SKM-1 (cell line): ENCODE data around the gene RAI14.
A peak's percentile ranks its signal among the peaks of the same experiment; 100 is the strongest.
"Not testable (repeated sequence)": the region's sequence is repeated elsewhere in the genome, so short reads cannot be mapped to it uniquely, and the experiment has no call there.

Experiments
- DNase-seq: peaks from one replicate; lab custom pipeline; 2025; ENCODE audit not compliant: unreplicated experiment; lab: John Stamatoyannopoulos, UW

RAI14 gene

DNA sequence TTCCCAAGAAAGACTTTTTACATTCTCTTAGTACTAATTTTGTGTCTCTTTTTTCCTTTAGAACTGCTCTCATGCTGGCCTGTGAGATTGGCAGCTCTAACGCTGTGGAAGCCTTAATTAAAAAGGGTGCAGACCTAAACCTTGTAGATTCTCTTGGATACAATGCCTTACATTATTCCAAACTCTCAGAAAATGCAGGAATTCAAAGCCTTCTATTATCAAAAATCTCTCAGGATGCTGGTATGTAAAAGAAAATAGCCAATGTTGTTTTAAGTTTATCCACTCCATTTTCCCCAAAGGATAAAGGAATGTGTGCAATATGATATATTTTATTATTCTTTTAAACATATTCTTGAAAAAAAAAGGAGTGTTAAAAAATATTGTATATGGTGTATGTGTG is 155.6 kb downstream of the RAI14 start:
- no peak for DNase-seq

- DNase-seq: no peak
These were observed 157.4 kb downstream of the RAI14 start for GRCh38 chr5:34813509-34813908.

DNA sequence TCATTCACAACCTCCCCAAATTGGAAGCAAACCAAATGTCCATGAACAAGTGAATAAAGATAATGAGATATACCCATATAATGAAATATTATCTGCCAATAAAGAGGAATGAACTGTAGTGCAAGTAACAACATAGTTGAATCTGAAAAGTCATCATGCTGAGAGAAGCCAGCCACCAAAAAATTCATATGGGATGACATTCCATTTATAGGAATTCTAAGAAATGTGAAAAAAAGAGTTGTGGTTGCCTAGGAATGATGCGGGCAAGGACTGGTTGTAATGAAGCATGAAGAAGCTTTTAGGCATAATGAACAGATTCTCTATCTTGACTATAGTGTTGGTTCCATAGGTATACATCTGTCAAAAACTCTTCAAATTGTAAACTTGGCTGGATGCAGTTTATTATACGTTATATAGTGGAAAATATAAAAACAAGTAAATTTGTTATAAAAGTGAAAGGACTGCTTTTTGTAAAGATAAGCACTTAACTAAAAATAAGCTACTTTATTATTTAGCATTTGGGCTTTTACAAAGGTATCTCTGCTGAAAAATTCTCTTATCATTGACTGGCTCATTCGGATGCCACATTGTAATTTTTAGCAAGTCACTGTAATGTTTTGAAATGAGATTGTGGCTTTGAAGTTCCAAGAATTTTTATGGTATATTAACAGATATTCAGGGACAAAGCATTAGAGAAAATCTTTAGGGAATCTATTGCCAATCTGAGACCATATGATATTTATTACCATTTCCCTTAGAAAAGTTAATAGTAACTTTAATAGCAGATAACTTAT is 161.6 kb downstream of the RAI14 start:
- no peak for DNase-seq

DNA sequence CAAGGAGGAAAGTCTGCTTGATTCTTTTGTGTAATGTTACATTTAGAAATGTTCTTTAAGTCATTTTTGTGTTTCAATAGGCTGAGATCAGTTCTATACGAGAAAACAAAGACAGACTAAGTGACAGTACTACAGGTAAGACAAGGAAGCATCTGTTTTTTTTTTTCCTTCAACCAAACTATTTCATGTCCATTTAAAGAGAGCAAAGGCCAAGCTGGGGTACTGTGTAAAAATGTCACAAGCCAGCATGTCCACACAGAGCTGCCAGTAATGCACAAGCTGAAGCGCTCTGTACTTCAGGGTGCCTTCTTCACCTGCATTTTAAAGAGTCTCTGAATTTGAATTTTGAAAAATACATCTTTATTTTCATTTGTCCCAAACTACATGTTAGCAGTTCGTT is 162.6 kb downstream of the RAI14 start:
- no peak for DNase-seq

- DNase-seq: no peak
These were observed 164.5 kb downstream of the RAI14 start for GRCh38 chr5:34820593-34820992.

- DNase-seq: no peak
These were observed 167.0 kb downstream of the RAI14 start for GRCh38 chr5:34822956-34823715.

- no peak for DNase-seq
These were observed 170.2 kb downstream of the RAI14 start for GRCh38 chr5:34826347-34826746.

- no peak for DNase-seq
These were observed 171.7 kb downstream of the RAI14 start for GRCh38 chr5:34827588-34828506.

- not testable (repeated sequence) for DNase-seq
These were observed 174.7 kb downstream of the RAI14 start for GRCh38 chr5:34830827-34831226.

DNA sequence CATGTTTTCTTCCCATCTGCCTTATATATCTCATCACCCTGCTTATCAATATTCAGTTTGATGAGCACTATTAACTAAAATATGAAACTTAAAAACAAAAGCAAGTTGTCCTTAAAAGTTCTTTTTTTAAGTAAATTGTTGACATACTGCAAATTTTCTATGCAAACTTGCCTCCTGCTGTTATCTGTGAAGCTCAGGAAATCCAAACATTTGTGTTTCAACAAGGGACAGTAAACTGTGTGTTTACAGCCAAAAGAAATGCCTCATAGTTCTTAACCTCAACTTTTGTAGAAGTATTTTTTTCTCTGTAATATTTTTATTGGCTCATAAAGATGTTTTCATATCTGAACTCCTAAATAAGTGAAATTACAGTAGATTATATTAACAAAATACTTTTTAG is 175.2 kb downstream of the RAI14 start:
- no peak for DNase-seq

DNA sequence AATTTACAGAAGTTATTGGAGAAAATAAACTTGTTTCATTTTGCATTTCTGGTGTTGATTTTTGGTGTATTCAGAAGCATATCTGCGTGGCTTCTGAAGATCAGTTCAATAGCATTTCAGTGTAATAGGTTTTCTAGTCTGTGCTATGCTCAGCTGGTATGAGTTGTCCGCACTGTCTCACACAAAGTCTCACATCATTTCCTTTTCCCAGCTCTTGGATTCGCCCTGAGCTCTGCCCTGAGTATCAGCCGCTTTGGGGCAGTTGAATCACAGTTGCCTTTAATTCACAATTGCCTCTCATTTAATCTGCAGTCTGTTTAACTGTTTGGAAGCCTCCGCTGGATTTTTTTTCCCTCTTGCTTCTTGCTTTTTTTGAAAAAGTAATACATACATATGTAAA is 176.4 kb downstream of the RAI14 start:
- no peak for DNase-seq

DNA sequence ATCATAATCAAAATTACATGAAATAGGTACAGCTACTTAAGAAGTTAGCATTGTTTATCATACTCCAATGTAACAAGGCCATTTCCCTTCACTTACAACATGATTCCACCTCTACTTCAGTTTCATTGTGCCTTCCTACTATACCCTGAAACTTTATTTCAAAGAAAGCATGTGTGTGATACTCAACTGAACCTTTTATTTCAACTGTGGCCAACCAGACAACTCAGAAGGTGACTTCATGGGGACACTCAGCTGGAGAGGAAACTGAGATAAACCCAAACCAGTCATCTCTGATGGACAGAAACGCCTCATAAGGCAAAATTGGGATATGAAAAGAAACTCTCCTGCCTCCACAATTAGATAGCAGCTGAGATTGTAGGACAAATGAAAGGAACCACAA is 177.0 kb downstream of the RAI14 start:
- no peak for DNase-seq

- no peak for DNase-seq
These were observed 178.1 kb downstream of the RAI14 start for GRCh38 chr5:34833976-34834793.

GRCh38 chr5:34834794-34835089 is 178.6 kb downstream of the RAI14 start:
- DNase-seq: no peak

- no peak for DNase-seq
These were observed 179.5 kb downstream of the RAI14 start for GRCh38 chr5:34835664-34836063.

DNA sequence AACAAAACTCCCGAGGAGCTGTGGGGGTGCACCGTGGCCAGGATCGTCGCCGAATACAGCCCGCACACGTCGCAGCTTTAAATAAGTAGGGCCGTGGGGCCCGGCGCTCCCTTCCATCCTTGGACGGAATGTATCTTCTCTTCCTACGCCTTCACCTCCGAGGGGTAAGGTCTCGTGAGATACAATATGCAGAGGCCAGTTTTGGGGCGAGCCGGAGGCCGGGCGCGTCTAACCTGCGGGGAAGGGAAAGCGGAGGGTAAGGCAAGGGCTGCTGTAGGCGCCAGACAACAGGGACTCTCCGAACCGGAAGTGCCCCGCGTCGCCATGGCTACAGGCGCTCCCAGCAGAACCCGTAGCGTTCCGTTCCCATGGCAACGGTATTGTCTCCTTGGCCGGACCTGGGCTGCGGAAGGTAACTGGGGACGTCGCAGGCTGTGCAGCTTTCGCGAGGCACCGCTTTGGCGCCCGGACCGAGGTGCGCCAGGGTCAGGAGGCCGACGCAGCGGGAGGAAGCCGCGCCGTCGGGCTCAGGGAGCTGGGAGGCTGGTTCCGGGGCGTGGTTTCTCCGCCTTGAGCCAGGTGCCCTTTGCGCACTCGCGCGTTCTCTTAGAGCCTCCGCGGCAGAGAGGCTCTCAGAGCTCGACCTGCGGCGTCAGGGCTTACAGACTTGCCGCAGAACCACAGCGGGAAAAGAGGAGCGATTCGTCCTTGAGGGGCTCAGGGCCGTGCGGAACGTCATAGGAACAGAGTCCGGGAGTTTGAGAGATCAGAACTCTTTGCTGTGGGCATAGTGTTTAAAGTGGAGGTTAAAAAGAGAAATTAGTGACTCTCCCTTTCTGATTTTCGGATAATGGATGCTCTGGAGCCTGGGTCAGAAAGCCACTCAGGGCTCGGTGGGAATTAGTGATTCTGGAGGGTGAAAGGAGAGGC is 182.9 kb downstream of the RAI14 start, which contains the start of gene TTC23L:
TTC23L (plus strand) TSS at position 380 of the 930 bp plus-strand sequence. CDS start 1,508 bp downstream, outside the sequence.
- DNase-seq: peak; percentile 65

GRCh38 chr5:34841816-34842215 is 185.7 kb downstream of the RAI14 start:
- no peak for DNase-seq

DNA sequence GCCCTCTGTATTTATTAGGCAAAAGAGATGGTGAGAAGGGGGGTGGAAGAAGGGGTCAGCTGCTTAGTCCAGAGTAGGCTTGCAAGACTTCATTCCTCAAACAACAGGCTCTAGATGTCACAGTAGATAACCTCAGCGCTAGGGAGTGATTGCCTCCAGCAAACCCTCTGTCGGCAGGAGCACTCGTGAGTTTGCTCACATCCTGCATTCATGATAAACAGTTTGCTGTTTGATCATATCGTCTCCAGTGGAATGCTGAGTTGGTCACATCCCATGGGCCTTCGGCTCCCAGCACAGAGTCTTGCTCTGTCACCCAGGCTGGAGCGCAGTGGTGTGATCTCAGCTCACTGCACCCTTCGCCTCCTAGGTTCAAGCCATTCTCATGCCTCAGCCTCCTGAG is 186.4 kb downstream of the RAI14 start:
- DNase-seq: no peak

DNA sequence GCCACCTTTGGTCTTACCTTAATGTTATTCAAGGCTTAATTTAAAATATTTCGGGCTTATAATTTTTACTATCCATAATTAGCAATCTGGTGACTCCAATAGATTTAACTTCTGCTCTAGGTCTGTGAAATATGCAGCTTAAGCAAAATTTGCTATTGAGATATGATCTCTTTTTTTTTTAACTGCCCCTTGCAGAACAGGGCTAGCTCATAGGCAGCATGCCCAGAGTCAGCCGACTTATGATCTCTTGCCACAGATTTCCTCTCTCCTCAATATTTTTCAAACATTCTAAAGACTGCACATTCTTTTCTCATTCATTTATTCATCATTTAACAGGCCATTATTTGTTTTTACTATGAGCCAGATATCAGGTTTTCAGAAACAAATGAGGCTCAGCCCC is 187.4 kb downstream of the RAI14 start:
- DNase-seq: no peak

- no peak for DNase-seq
These were observed 188.0 kb downstream of the RAI14 start for GRCh38 chr5:34844106-34844505.
